Keratinocyte (primary cell): Measurements from ENCODE around the gene ATP13A3.
"Not testable (repeated sequence)": the region's sequence is repeated elsewhere in the genome, so short reads cannot be mapped to it uniquely, and the experiment has no call there.

Source experiments
- CTCF ChIP-seq, 3 experiments: IDR thresholded peaks in 1 of 3; conservative IDR thresholded peaks in 1 of 3; optimal IDR thresholded peaks in 1 of 3; 2 replicates in 2 of 3; 3 replicates in 1 of 3; pipeline versions ENCODE3 to v1.5.1; 2011; ENCODE audit warnings: low read length in 3 of 3, mild to moderate bottlenecking in 3 of 3, moderate library complexity in 2 of 3, control low read depth in 1 of 3, inconsistent platforms in 1 of 3; ENCODE audit not compliant: insufficient read depth in 2 of 3; ENCODE audit errors: extremely low read depth in 1 of 3
- EZH2 ChIP-seq: IDR thresholded peaks from one replicate; pipeline ENCODE4 v1.6.1; 2012; ENCODE audit warnings: inconsistent platforms, mild to moderate bottlenecking, low read length, moderate library complexity

GRCh38 chr3:194520201-194520600 lies 33.4 kb upstream of the ATP13A3 start:
- not testable (repeated sequence) for TF ChIP-seq CTCF (optimal IDR thresholded peaks at IDR 0.05 in 1 of 3, IDR thresholded peaks at IDR 0.05 in 1 of 3, conservative IDR thresholded peaks at IDR 0.05 in 1 of 3; ENCODE audit: extremely low read depth in 1 of 3, insufficient read depth in 2 of 3, low read length in 3 of 3); EZH2
